Measurements from ENCODE around the gene SERPINB1.
"Not testable (repeated sequence)": the region's sequence is repeated elsewhere in the genome, so short reads cannot be mapped to it uniquely, and the experiment has no call there.

SERPINB1 gene

GRCh38 chr6:2841264-2842138 is at the start of gene SERPINB1:
TSS of gene SERPINB1 (minus strand) at chr6:2841863. CDS start at chr6:2840586, 1,277 bp downstream.
- peak; percentile 77 for DNase-seq

- no peak for DNase-seq
These were observed 49.5 kb upstream of the SERPINB1 start for GRCh38 chr6:2890976-2891767.

- DNase-seq: no peak
These were observed 44.5 kb upstream of the SERPINB1 start for GRCh38 chr6:2885967-2886735.

GRCh38 chr6:2884804-2885203 is 43.1 kb upstream of the SERPINB1 start:
- no peak for DNase-seq

GRCh38 chr6:2883673-2884072 is 42.0 kb upstream of the SERPINB1 start:
- no peak for DNase-seq

- no peak for DNase-seq
These were observed 39.8 kb upstream of the SERPINB1 start for GRCh38 chr6:2881423-2881822.

- DNase-seq: not testable (repeated sequence)
These were observed 38.5 kb upstream of the SERPINB1 start for GRCh38 chr6:2880156-2880555.

- DNase-seq: no peak
These were observed 36.3 kb upstream of the SERPINB1 start for GRCh38 chr6:2877960-2878359.

- no peak for DNase-seq
These were observed 35.6 kb upstream of the SERPINB1 start for GRCh38 chr6:2877057-2877882.

GRCh38 chr6:2876210-2877056 is 34.8 kb upstream of the SERPINB1 start:
- DNase-seq: no peak

GRCh38 chr6:2875359-2876191 is 33.9 kb upstream of the SERPINB1 start:
- DNase-seq: peak; percentile 66

GRCh38 chr6:2873643-2874042 is 32.0 kb upstream of the SERPINB1 start:
- no peak for DNase-seq

GRCh38 chr6:2872423-2873358 is 31.0 kb upstream of the SERPINB1 start:
- no peak for DNase-seq

- no peak for DNase-seq
These were observed 30.3 kb upstream of the SERPINB1 start for GRCh38 chr6:2871953-2872352.

- no peak for DNase-seq
These were observed 29.4 kb upstream of the SERPINB1 start for GRCh38 chr6:2871102-2871501.

GRCh38 chr6:2870046-2870636 is 28.5 kb upstream of the SERPINB1 start:
- no peak for DNase-seq

GRCh38 chr6:2868637-2869036 is 27.0 kb upstream of the SERPINB1 start:
- no peak for DNase-seq

GRCh38 chr6:2866171-2866846 is 24.6 kb upstream of the SERPINB1 start:
- DNase-seq: no peak

All from activated T-cell treated with anti-CD3 and anti-CD28 coated beads, Interleukin-2, amount 50 U/mL, for 1 hour (primary cell).